Measurements from ENCODE around the gene ICA1.

ICA1 gene

GRCh38 chr7:8228766-8229674, 32.9 kb downstream of the ICA1 start:
- Histone ChIP-seq H3K9me2 (replicated peaks; ENCODE audit: control insufficient read depth, low read length) (no peaks in the 10 kb centered on the region), H3F3A (ENCODE audit: control insufficient read depth, insufficient read depth) (no peaks in the 10 kb centered on the region), H4K20me1 (ENCODE audit: control insufficient read depth, insufficient read depth, low read depth, low read length) (no peaks in the 10 kb centered on the region), H3K4me2 (ENCODE audit: low read length) (no peak overlapping the region), H3K27ac (ENCODE audit: low read depth, low read length) (no peak overlapping the region), H3K4me1 (ENCODE audit: control insufficient read depth, low read length) (no peaks in the 10 kb centered on the region), H3K9me3 (ENCODE audit: control insufficient read depth, insufficient read depth, low read length) (no peaks in the 10 kb centered on the region), H3K79me2 (ENCODE audit: control insufficient read depth, low read length) (no peaks in the 10 kb centered on the region), H3K27me3 (ENCODE audit: control insufficient read depth, low read length) (peaks cover 11% of the 10 kb centered on the region; the same call in 1 of the 2 replicates), H3K36me3 (ENCODE audit: control insufficient read depth, low read length) (no peaks in the 10 kb centered on the region), H3K4me3 (ENCODE audit: low read length) (no peak overlapping the region)
- TF ChIP-seq, protein P1, sequence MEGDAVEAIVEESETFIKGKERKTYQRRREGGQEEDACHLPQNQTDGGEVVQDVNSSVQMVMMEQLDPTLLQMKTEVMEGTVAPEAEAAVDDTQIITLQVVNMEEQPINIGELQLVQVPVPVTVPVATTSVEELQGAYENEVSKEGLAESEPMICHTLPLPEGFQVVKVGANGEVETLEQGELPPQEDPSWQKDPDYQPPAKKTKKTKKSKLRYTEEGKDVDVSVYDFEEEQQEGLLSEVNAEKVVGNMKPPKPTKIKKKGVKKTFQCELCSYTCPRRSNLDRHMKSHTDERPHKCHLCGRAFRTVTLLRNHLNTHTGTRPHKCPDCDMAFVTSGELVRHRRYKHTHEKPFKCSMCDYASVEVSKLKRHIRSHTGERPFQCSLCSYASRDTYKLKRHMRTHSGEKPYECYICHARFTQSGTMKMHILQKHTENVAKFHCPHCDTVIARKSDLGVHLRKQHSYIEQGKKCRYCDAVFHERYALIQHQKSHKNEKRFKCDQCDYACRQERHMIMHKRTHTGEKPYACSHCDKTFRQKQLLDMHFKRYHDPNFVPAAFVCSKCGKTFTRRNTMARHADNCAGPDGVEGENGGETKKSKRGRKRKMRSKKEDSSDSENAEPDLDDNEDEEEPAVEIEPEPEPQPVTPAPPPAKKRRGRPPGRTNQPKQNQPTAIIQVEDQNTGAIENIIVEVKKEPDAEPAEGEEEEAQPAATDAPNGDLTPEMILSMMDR (IDR thresholded peaks at IDR 0.05; ENCODE audit: low read depth, low read length, poor library complexity, severe bottlenecking) = no peak
- no peak for TF ChIP-seq EZH2phosphoT487 (IDR thresholded peaks at IDR 0.05; ENCODE audit: borderline replicate concordance, low read length)

GRCh38 chr7:8228068-8228467, 33.9 kb downstream of the ICA1 start:
- Histone ChIP-seq H3K36me3 (ENCODE audit: control insufficient read depth, low read length) (no peaks in the 10 kb centered on the region), H3K4me3 (ENCODE audit: low read length) (no peak overlapping the region), H3K9me3 (ENCODE audit: control insufficient read depth, insufficient read depth, low read length) (no peaks in the 10 kb centered on the region), H3K27me3 (ENCODE audit: control insufficient read depth, low read length) (peaks cover 11% of the 10 kb centered on the region; the same call in 1 of the 2 replicates), H3F3A (ENCODE audit: control insufficient read depth, insufficient read depth) (no peaks in the 10 kb centered on the region), H3K79me2 (ENCODE audit: control insufficient read depth, low read length) (no peaks in the 10 kb centered on the region), H3K27ac (ENCODE audit: low read depth, low read length) (no peak overlapping the region), H3K4me2 (ENCODE audit: low read length) (no peak overlapping the region), H3K9me2 (replicated peaks; ENCODE audit: control insufficient read depth, low read length) (no peaks in the 10 kb centered on the region), H3K4me1 (ENCODE audit: control insufficient read depth, low read length) (no peaks in the 10 kb centered on the region), H4K20me1 (ENCODE audit: control insufficient read depth, insufficient read depth, low read depth, low read length) (no peaks in the 10 kb centered on the region)
- TF ChIP-seq EZH2phosphoT487 (IDR thresholded peaks at IDR 0.05; ENCODE audit: borderline replicate concordance, low read length) = no peak
- TF ChIP-seq, protein P1 (IDR thresholded peaks at IDR 0.05; ENCODE audit: low read depth, low read length, poor library complexity, severe bottlenecking) = no peak

DNA sequence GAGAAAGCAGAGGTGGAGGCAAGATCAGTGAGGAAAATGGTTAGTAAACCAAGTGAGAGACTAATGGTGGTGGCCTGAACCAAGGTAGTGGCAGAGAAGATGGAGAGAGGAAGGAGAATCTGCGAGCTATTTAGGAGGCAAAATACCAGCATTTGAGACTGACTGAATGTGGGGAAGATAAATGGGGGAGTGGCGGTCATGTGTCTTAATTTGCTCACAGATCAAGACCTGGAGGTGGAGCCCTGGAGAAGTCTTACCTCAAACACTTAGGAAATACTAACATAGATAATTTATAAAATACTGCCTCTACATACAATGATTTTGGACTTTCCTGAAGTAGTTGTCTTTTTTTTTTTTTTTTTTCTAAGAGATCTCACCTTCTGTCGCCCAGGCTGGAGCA, 34.7 kb downstream of the ICA1 start:
- Histone ChIP-seq H3K9me2 (replicated peaks; ENCODE audit: control insufficient read depth, low read length) (no peaks in the 10 kb centered on the region), H3K27ac (ENCODE audit: low read depth, low read length) (no peak overlapping the region), H3F3A (ENCODE audit: control insufficient read depth, insufficient read depth) (no peaks in the 10 kb centered on the region), H4K20me1 (ENCODE audit: control insufficient read depth, insufficient read depth, low read depth, low read length) (no peaks in the 10 kb centered on the region), H3K27me3 (ENCODE audit: control insufficient read depth, low read length) (peaks cover 11% of the 10 kb centered on the region; the same call in 1 of the 2 replicates), H3K9me3 (ENCODE audit: control insufficient read depth, insufficient read depth, low read length) (no peaks in the 10 kb centered on the region), H3K79me2 (ENCODE audit: control insufficient read depth, low read length) (no peaks in the 10 kb centered on the region), H3K4me1 (ENCODE audit: control insufficient read depth, low read length) (no peaks in the 10 kb centered on the region), H3K36me3 (ENCODE audit: control insufficient read depth, low read length) (no peaks in the 10 kb centered on the region), H3K4me2 (ENCODE audit: low read length) (no peak overlapping the region), H3K4me3 (ENCODE audit: low read length) (no peak overlapping the region)
- no peak for TF ChIP-seq EZH2phosphoT487 (IDR thresholded peaks at IDR 0.05; ENCODE audit: borderline replicate concordance, low read length)
- TF ChIP-seq, protein P1 (IDR thresholded peaks at IDR 0.05; ENCODE audit: low read depth, low read length, poor library complexity, severe bottlenecking) = no peak

Data from DOHH2 (cell line).